Putamen (tissue), 1 donor: ENCODE data around the gene PLXNA4.

Source experiments
- DNase-seq: peaks from one replicate; pipeline ENCODE4 v3.0.0-alpha.2; 2016; ENCODE audit warnings: low spot score

PLXNA4 gene

GRCh38 chr7:132499487-132499886 is 76.8 kb downstream of the PLXNA4 start:
- no peak for DNase-seq

- DNase-seq = no peak
These were observed 77.2 kb downstream of the PLXNA4 start for GRCh38 chr7:132499065-132499464.

GRCh38 chr7:132498319-132498718 is 78.0 kb downstream of the PLXNA4 start:
- DNase-seq = no peak

GRCh38 chr7:132497098-132497497 is 79.2 kb downstream of the PLXNA4 start:
- DNase-seq = no peak

- DNase-seq = no peak
These were observed 80.3 kb downstream of the PLXNA4 start for GRCh38 chr7:132495936-132496335.

GRCh38 chr7:132494474-132494873 is 81.8 kb downstream of the PLXNA4 start:
- no peak for DNase-seq

- no peak for DNase-seq
These were observed 83.3 kb downstream of the PLXNA4 start for GRCh38 chr7:132492823-132493445.

GRCh38 chr7:132491391-132491945 is 84.8 kb downstream of the PLXNA4 start:
- no peak for DNase-seq

- no peak for DNase-seq
These were observed 85.8 kb downstream of the PLXNA4 start for GRCh38 chr7:132490474-132490873.

GRCh38 chr7:132489776-132490237 is 86.5 kb downstream of the PLXNA4 start:
- no peak for DNase-seq

- no peak for DNase-seq
These were observed 87.5 kb downstream of the PLXNA4 start for GRCh38 chr7:132488634-132489302.

- no peak for DNase-seq
These were observed 90.0 kb downstream of the PLXNA4 start for GRCh38 chr7:132486274-132486610.

GRCh38 chr7:132485600-132486273 is 90.5 kb downstream of the PLXNA4 start:
- no peak for DNase-seq

- DNase-seq = no peak
These were observed 91.1 kb downstream of the PLXNA4 start for GRCh38 chr7:132485136-132485535.

GRCh38 chr7:132482866-132483265 is 93.4 kb downstream of the PLXNA4 start:
- no peak for DNase-seq

GRCh38 chr7:132480534-132480933 is 95.7 kb downstream of the PLXNA4 start:
- DNase-seq = no peak

GRCh38 chr7:132476541-132476940 is 99.7 kb downstream of the PLXNA4 start:
- no peak for DNase-seq

- no peak for DNase-seq
These were observed 100.6 kb downstream of the PLXNA4 start for GRCh38 chr7:132475669-132476116.

- DNase-seq = no peak
These were observed 101.1 kb downstream of the PLXNA4 start for GRCh38 chr7:132475037-132475668.

GRCh38 chr7:132472463-132473120 is 103.7 kb downstream of the PLXNA4 start:
- no peak for DNase-seq

GRCh38 chr7:132471515-132471914 is 104.8 kb downstream of the PLXNA4 start:
- no peak for DNase-seq

- DNase-seq = no peak
These were observed 106.6 kb downstream of the PLXNA4 start for GRCh38 chr7:132469681-132470080.
